HG02884 (cell line): ENCODE data around the gene OR4D9.

Experiments
- ATAC-seq: cut with Tn5 transposase; IDR thresholded peaks from one replicate; pipeline ENCODE4 v1.9.1; 2021; ENCODE audit warnings: mild to moderate bottlenecking, moderate library complexity; ENCODE audit not compliant: unreplicated experiment

The OR4D9 gene

GRCh38 chr11:59550368-59550841 is 39.1 kb downstream of the OR4D9 start:
- peak; percentile 90 for ATAC-seq

GRCh38 chr11:59550842-59551658 is 39.7 kb downstream of the OR4D9 start:
- peak; percentile 25 for ATAC-seq

GRCh38 chr11:59551659-59552521 is 40.6 kb downstream of the OR4D9 start:
- no peak for ATAC-seq

GRCh38 chr11:59552844-59553243 is 41.5 kb downstream of the OR4D9 start:
- no peak for ATAC-seq

DNA sequence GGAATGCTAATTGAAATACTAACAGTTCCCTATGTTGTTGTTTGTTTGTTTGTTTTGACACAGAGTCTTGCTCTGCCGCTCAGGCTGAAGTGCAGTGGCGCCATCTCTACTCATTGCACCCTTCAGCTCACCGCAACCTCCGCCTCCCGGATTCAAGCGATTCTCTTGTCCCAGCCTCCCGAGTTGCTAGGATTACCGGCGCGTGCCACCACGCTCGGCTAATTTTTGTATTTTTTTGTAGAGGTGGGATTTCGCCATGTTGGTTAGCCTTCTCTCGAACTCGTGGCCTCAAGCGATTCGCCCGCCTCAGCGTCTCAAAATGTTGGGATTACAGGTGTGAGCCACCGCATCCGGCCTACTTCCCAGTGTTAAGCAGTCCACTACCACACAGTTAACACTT is 42.0 kb downstream of the OR4D9 start:
- no peak for ATAC-seq

DNA sequence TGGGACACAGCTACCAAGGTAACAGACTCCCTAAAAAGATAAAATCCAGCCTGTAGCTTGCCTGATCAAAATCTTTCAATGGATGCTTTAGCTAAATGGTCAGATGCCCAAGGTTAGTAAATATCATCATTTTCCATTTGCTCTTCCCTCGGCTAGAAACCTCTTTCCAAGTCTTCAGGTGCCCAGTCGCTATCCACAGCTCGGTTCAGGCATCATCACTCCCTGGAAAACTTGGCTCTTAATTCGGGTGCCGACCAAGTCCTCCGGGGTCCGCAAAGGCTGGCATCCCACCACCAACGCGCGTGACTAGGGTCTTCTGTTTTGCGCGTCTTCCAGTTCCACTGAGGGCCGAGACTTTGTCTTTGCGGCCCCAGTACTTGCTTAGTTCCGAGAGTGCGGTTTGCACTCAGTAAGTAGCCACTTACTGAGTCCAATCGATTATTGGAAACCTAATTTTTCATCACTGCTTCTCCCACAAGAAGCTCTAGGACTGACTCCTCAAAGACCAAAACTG is 44.3 kb downstream of the OR4D9 start:
- ATAC-seq, result no peak

- no peak for ATAC-seq
Observed at GRCh38 chr11:59556115-59556916, 45.0 kb downstream of the OR4D9 start.

DNA sequence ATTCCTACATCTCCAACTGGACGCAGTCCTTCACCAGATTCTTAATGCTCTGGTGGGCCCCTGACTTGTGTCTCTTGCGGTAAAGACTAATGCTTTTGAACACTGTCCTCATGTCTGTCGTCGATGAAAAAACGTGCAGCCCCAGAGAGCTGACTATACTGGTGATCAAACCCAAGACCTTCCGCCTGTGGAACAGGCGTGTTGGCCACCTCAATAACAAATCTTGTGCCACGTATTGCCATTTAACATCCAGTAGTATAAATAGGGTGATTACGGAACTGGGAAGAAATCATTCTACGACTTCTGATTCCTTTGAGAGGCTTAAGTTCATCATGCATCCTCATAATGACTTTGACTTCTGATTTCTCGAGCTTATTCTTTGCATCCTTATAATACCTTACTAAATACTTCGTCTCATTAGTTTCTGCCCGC is 45.6 kb downstream of the OR4D9 start:
- ATAC-seq, result no peak

DNA sequence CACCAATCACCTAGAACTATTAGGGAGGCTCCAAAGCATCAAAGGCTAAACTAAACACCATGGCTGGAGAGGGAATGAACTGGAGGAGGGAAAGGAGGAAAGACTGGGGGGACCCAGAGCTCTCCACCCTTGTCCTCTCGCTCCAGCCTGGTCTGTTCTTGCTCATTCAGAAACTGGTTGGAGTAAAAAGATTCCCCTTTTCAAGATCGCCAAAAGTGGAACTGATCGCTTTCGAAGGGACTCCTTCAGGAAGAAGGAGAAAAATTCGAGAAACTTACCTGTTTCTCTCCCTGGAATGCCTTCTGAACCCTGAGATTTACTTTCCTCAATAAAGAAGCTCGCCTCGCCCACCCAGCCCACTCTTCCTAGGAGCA is 46.9 kb downstream of the OR4D9 start:
- no peak for ATAC-seq

GRCh38 chr11:59559886-59560285 is 48.5 kb downstream of the OR4D9 start:
- no peak for ATAC-seq

- ATAC-seq, result peak; percentile 20
Observed at GRCh38 chr11:59560290-59560701, 49.0 kb downstream of the OR4D9 start.

DNA sequence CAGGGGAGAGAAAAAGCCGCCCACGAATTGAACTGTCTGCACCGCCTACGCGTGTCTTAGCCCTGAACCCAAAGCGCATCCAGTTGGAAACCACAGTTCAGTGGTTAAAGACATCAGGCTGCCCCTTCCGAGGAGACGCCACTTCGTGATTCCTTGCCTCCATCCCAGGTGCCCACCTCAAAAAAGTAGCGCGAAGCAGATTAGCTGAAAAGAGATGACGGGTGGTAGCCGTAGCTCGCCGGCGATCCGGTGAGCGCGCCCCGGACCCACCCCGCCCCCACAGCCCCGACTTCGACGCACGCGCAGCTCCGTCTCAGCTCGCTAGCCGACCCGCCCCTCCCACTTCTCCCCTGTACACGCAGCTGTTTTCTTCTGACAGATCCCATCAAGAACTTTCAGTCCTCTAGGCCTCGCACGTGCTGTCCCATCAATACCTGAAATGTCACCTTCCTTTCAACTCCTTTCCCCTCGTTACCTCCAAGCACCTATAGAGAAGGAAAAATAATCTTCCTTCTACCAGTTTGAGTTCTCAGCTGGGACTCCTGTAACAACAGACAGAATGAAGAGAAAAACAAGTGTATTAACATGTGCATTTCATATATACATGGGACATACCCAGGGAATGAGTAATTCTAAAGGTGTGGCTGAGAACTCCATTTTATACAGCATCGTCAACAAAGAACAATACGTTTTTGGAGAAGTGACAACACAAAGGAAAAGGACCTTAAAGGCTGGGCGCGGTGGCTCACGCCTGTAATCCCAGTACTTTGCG is 49.5 kb downstream of the OR4D9 start:
- peak; percentile 33 for ATAC-seq

DNA sequence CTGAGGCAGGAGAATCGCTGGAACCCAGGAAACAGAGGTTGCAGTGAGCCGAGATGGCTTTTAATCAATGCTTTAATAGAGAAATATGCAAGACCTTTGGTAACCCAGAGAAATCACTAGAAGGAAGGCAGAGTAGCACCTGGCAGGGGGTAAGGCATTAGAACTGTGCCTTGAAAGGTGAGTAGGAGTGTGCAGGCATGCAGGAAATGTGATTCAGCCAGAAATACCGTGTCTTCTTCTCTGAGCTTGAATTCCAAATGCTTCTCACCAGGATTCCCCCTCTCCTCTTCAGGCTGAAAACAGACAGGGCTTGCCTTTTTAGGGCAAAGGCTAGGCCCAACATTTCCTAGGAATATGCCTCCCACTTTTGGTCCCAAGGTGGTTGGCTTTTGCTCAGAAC is 51.0 kb downstream of the OR4D9 start:
- ATAC-seq, result no peak
